ENCODE results near the gene WDFY4.

GRCh38 chr10:48683868-48684267, 805 bp upstream of the WDFY4 start:
- TF ChIP-seq CHD4 (IDR thresholded peaks at IDR 0.05; ENCODE audit: insufficient read depth, insufficient replicate concordance, low read depth, low read length, poor library complexity, severe bottlenecking) (no peak), ZKSCAN1 (IDR thresholded peaks at IDR 0.05; ENCODE audit: low read depth, low read length) (no peak)
